GM21423 (cell line): ENCODE measurements around the gene NUDT14.

ENCODE experiments used
- ATAC-seq: cut with Tn5 transposase; IDR thresholded peaks from one replicate; pipeline ENCODE4 v1.9.1; 2021; ENCODE audit warnings: mild to moderate bottlenecking, moderate library complexity; ENCODE audit not compliant: unreplicated experiment

Gene NUDT14

GRCh38 chr14:105212541-105213300, 31.6 kb upstream of the NUDT14 start:
- ATAC-seq: no peak

GRCh38 chr14:105211758-105212089, 30.6 kb upstream of the NUDT14 start:
- no peak for ATAC-seq

DNA sequence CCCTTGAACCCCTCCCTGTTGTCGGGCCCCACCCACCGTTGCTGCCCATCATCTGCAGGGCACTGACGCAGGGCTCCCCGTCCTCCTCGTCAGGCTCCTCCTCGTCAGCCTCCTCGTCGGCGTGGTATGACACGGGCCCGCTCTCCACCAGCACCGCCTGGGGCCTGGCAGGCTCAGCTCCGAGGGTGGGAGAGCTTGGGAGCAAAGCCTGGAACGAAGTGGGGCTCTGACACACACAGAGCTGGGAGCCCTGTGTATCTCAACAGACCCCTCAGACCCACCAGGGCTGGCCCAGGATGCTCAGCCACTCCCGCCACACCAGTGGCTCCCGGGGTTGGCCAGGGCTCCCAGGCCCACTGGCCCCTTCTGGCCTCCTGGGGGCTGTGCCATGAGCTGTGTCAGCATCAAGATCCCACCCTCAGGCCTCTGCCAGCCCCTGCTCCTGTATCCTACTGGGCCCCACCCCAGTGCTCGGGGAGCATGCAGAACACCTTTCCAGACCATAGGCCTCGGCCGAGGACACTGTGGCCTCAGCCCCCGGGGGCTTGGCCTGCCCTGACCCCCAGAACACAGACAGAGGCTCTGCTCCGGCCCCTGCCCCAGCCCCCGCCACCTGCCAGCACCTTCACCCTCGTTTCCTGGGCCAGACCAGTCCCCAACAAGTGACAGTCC, 30.1 kb upstream of the NUDT14 start:
- ATAC-seq: no peak

GRCh38 chr14:105210266-105211025, 29.3 kb upstream of the NUDT14 start:
- ATAC-seq: no peak

GRCh38 chr14:105209646-105210045, 28.5 kb upstream of the NUDT14 start:
- no peak for ATAC-seq

DNA sequence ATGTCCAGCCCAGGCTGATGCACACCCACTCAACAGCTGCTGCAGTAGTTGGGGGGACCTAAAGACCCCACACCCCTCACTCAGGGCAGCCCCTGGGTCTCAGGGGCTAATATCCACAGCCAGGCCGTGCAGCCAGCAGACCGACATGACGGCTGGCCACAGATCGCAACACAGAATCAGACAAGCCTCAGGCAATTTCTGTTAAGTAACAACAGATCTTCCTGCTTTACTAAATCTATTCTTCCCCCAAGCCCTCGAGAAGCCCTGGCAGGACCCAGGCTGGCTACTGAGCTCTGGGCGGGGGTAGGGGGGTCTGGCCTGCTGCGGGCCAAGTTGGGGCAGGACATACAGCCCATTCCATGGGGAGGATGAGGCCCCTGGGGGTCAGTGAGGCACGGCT, 28.0 kb upstream of the NUDT14 start:
- no peak for ATAC-seq

GRCh38 chr14:105208738-105209075, 27.6 kb upstream of the NUDT14 start:
- no peak for ATAC-seq

DNA sequence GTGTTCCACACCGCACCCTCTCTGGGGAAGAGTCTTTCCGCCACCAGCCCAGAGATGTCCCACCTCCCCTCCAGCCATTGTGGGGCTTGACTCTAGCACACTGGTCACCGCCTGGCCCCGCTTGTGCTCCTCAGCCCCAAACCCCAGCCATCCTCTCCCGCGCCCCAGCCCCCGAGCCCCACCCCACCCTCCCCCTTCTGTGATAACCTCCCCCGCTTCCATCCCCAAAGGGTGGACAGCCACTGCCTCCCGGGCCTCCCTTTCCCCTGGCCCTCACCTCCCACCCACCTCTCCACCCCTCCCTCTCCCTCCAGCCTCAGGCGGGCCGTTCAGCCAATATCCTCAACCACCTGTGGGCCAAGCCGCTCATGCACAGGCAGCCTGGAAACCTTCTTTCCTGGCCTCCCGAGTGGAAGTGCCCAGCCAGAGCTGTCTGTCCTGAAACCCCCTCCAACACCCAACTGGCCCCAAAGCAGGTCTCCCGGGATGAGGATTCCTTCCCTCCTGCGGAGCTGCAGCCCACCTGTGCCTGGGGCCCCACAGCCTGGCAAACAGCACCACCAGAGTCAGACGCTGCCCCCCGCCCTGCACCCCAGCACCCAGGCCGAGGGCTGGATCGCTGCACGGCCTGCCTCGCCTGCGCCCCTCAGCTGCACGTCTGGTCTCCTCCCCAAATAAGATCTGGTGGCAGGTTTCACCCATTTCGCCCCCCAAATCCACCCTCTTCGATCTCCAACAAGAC, 27.1 kb upstream of the NUDT14 start:
- ATAC-seq: no peak

DNA sequence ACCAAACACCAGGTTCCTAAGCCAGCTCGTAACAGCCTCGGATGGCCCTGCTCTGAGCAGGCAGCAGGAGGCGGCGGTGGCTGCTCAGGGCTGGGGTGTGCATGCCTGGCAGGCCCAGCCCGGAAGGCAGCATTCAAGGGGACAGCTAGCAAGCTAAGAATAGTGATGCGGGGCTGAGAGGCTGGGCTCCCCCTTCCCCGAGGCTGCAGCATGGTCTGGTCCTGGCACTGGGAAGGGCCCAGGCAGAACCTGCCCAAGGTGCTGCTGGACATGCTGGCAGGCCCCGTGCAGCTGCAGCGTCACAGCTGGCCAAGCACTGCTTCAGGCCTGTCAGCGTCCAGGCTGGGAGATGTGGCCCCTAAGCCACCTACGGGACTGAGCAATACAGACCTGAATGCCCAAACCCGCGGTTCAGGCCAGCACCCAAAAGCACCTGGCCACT, 26.4 kb upstream of the NUDT14 start:
- no peak for ATAC-seq

GRCh38 chr14:105206873-105207272, 25.8 kb upstream of the NUDT14 start:
- no peak for ATAC-seq

DNA sequence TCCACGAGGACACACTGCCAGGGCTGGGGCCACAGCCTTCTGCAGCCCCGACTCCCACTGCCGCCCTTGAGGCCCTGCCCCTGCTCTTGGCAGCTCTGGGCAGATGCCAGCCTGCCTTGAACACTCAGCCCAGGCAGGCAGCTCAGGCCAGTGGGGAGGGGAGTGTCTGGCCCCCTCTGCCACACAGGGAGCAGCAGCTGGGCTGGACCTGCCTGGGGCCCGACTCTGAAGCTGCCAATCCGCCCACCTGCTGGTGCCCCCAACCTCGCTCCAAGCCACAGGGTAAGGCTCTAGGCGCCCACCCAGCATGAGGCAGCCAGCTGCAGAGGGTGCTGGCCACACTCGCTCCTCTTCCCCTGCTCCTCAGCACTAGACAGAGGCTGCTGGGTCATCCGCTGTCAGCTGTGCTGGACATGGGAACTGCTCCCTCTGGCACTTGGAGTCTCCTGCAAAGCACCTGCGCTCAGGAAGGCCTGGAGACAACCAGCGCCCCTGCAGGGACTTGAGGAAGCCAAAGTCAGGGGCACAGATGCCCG, 24.6 kb upstream of the NUDT14 start:
- ATAC-seq: no peak

DNA sequence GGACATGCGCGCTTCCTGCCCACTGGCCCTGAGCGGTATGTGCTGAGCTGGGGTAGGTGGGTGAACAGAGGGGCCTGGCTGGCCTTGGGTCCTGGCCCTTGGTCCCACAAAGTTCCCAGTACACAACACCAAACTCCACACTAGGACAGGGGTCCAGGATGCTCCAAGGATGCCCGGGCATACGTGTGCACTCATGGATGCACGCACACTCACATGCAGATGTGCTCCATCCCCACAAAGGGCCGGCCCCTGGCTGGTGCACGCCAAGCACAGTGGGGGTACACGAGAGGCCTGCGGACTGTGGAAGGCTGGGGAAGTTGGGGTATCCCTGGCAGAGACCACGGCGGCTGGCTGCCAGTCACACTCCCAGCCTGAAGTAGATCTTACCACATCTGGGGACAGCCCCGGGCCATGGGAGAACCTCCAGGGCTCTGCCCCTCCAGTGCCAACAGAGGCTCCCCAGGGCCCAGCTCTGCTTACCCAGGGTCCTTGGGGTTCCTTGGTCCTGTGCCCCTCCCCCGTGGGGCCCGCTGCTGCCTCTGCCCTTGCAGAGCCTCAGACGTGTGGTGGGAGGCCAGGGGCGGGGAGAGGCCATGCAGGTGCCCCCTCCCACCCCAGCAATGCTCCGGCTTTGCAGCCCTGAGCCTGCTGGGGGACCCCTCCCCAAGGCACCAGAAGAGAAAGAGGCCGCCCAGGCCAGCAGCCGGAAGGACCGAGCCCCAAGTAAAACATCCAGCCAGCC, 24.0 kb upstream of the NUDT14 start:
- no peak for ATAC-seq

GRCh38 chr14:105204206-105204930, 23.3 kb upstream of the NUDT14 start:
- ATAC-seq: no peak

- no peak for ATAC-seq
Observed at GRCh38 chr14:105203701-105204100, 22.6 kb upstream of the NUDT14 start.

DNA sequence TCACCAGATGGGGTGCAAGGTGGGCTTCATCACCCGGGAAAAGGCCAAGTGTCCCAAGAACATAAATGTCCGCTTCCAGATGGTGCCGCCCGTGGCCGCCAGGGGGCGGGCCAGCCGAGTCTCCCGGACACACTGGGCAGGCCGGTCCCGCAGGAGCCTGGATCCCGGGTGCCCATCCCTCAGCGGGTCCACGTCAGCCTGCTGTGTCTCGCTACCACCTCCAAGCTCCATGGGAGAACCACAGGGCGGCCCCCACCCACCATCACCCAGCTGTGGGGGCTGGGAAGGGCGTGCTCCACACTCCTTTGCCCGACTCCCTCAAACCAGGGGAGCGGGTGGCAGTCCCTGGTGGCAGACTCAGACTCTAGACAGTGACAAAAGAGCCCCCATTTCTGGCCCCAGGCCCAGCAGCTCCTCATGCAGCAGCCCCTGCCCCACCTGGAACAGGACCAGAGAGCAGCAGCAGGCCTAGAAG, 22.0 kb upstream of the NUDT14 start:
- ATAC-seq: no peak

DNA sequence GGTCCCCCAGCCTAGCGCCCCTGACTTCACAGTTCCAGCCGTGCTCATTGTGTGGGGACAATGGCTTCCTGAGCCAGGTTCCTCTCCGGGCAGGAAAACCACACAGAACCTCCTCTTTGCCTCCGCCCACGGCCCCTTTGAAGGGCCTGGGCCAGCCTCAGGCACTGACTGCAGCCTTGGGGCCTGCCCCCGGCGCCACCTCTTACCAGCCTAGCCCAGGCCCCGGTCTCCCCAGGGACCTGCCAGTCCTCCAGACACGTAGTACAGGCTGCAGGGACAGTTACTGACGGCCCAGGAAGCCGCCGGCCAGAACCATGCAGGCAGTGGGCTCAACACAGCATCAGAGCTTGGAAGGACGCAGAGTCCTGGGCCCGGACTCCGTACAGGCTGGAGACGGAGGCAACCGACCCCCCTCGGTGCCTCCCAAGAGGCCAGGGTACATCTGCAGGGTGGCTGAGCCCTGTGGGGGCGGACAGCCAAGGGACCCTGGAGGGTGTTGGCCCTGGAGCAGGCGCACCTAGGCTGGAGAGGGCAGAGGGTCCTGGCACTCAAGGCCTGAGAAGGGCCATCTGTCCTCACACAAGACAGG, 20.9 kb upstream of the NUDT14 start:
- no peak for ATAC-seq

GRCh38 chr14:105201156-105201924, 20.2 kb upstream of the NUDT14 start:
- ATAC-seq: no peak

DNA sequence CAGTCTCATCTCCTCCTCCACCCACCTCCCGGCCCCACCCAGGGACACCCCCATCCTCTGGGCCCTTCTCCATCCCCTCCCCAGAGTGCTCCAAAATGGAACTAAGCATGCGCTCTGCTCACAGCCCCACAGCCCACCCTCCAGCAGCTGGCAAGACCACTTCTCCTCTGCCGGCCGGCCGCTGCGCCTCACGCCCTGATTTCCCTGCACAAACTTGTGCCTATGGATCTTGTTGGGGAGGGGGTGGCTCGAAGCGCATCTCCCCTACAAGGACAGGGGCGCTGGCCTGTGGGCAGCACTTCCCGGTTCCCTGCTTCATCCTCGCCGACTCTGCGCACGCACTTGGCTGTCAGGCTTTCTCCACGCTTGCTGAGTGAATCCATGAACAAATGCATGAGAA, 19.5 kb upstream of the NUDT14 start:
- no peak for ATAC-seq
